Endothelial cell of umbilical vein (primary cell): ENCODE results near the gene CAMK2D. TPM values are rescaled to one million over a fixed set of nuclear protein-coding genes. Genes with fewer than 3 reads are reported as not detected.

Source experiments
- BruUV-seq: library from RNA; stranded (reverse); fragments of 400-500 nt; replicated peaks from 2 replicates; lab custom pipeline; 2021; lab: Mats Ljungman, UMichigan
- CTCF ChIA-PET: fragments of 300-600, 350-600 bp; sonication (Branson Sonifier 250); formaldehyde crosslinking; loops from one replicate; lab custom pipeline; 2021; ENCODE audit warnings: antibody characterized with exemption, inconsistent platforms; lab: Charles Lee
- POLR2A ChIA-PET: fragments of 300-600, 350-600 bp; sonication (Branson Sonifier 250); formaldehyde crosslinking; loops from one replicate; lab custom pipeline; 2021; ENCODE audit warnings: antibody characterized with exemption, inconsistent platforms; lab: Charles Lee
- DNase-seq: peaks from one replicate; pipeline ENCODE4 v3.0.0-alpha.2; 2011; ENCODE audit warnings: low read depth, low spot score
- FAIRE-seq: peaks from 2 replicates; lab custom pipeline; 2011; peaks lifted over from hg19 to GRCh38; lab: Jason Lieb, UNC
- H2AFZ ChIP-seq: 2 replicates; pipeline ENCODE4 v1.6.0; 2012; ENCODE audit warnings: low read depth, low read length, control low read depth, inconsistent platforms
- H3K27ac ChIP-seq: 2 replicates; pipeline ENCODE4 v1.5.1; 2011; ENCODE audit warnings: low read depth, mild to moderate bottlenecking, control low read depth, low read length, moderate library complexity; ENCODE audit not compliant: insufficient read depth
- H3K27me3 ChIP-seq, 2 experiments: 2 replicates each; pipeline versions ENCODE4 v1.6.0 to v1.6.1; 2011; ENCODE audit warnings: low read length in 2 of 2, mixed read lengths in 1 of 2; ENCODE audit not compliant: control insufficient read depth in 2 of 2, insufficient read depth in 2 of 2
- H3K36me3 ChIP-seq, 2 experiments: 2 replicates in 1 of 2; 3 replicates in 1 of 2; pipeline ENCODE4 v1.5.1; 2011; ENCODE audit warnings: low read length in 2 of 2, mild to moderate bottlenecking in 1 of 2, moderate library complexity in 1 of 2; ENCODE audit not compliant: control insufficient read depth in 2 of 2, insufficient read depth in 2 of 2; ENCODE audit errors: extremely low read depth in 1 of 2
- H3K4me1 ChIP-seq: 3 replicates; pipeline ENCODE4 v1.5.1; 2011; ENCODE audit warnings: mild to moderate bottlenecking, low read length; ENCODE audit not compliant: control insufficient read depth, insufficient read depth; ENCODE audit errors: extremely low read depth
- H3K4me2 ChIP-seq: 2 replicates; pipeline ENCODE4 v1.6.1; 2011; ENCODE audit warnings: low read length, control low read depth, mixed read lengths; ENCODE audit not compliant: insufficient read depth
- H3K4me3 ChIP-seq, 3 experiments: fragments of 200-600 bp in 1 of 3; sonication (generic), shearing (Covaris generic) in 1 of 3; replicated peaks in 1 of 3; 2 replicates each; pipeline ENCODE4 v1.5.1; 2011 to 2016; ENCODE audit warnings: control low read depth in 3 of 3, low read length in 3 of 3, mild to moderate bottlenecking in 2 of 3, inconsistent platforms in 1 of 3, low read depth in 1 of 3, moderate library complexity in 1 of 3; ENCODE audit not compliant: insufficient read depth in 1 of 3
- H3K79me2 ChIP-seq: 2 replicates; pipeline ENCODE4 v1.6.0; 2012; ENCODE audit warnings: low read length, inconsistent platforms; ENCODE audit not compliant: control insufficient read depth, insufficient read depth
- H3K9ac ChIP-seq: replicated peaks from 2 replicates; pipeline ENCODE3; 2011; ENCODE audit warnings: low read length, control low read depth; ENCODE audit not compliant: insufficient read depth; ENCODE audit errors: extremely low read depth
- H3K9me1 ChIP-seq: replicated peaks from 3 replicates; pipeline ENCODE4 v1.6.0; 2011; ENCODE audit warnings: mild to moderate bottlenecking, low read length; ENCODE audit not compliant: control insufficient read depth, insufficient read depth; ENCODE audit errors: extremely low read depth
- H3K9me3 ChIP-seq: replicated peaks from 2 replicates; pipeline ENCODE4 v1.5.1; 2012; ENCODE audit warnings: low read length, inconsistent platforms; ENCODE audit not compliant: control insufficient read depth, insufficient read depth
- H4K20me1 ChIP-seq: replicated peaks from 2 replicates; pipeline ENCODE3; 2011; ENCODE audit warnings: mild to moderate bottlenecking, low read length; ENCODE audit not compliant: control insufficient read depth, insufficient read depth; ENCODE audit errors: extremely low read depth
- CTCF ChIP-seq, 2 donors: IDR thresholded peaks; 1 replicate in 1 of 2; 2 replicates in 1 of 2; pipeline ENCODE4 v1.5.1; 2011; ENCODE audit warnings: low read length in 2 of 2, mild to moderate bottlenecking in 2 of 2, moderate library complexity in 2 of 2, control low read depth in 1 of 2, inconsistent platforms in 1 of 2, low read depth in 1 of 2; ENCODE audit not compliant: insufficient read depth in 1 of 2; ENCODE audit errors: extremely low read depth in 1 of 2
- EZH2 ChIP-seq: IDR thresholded peaks from 2 replicates; pipeline ENCODE4 v1.6.1; 2012; ENCODE audit warnings: borderline replicate concordance, low read depth, mild to moderate bottlenecking, moderate library complexity, low read length, inconsistent platforms; ENCODE audit not compliant: severe bottlenecking
- FOS ChIP-seq: IDR thresholded peaks from 2 replicates; pipeline ENCODE4 v1.6.1; 2011; ENCODE audit warnings: mild to moderate bottlenecking, low read length, moderate library complexity, borderline replicate concordance; ENCODE audit not compliant: insufficient read depth
- GATA2 ChIP-seq: IDR thresholded peaks from 2 replicates; pipeline ENCODE4 v1.7.0; 2011; ENCODE audit warnings: low read depth, mild to moderate bottlenecking, moderate library complexity, mixed read lengths, low read length; ENCODE audit not compliant: insufficient read length, insufficient read depth
- JUN ChIP-seq: IDR thresholded peaks from 2 replicates; pipeline ENCODE4 v1.6.1; 2011; ENCODE audit warnings: borderline replicate concordance, low read depth; ENCODE audit not compliant: insufficient read length, insufficient read depth
- MAX ChIP-seq: IDR thresholded peaks from 2 replicates; pipeline ENCODE4 v1.6.1; 2011; ENCODE audit not compliant: insufficient read depth, insufficient read length
- MYC ChIP-seq: IDR thresholded peaks from one replicate; pipeline ENCODE4 v1.6.1; 2011; ENCODE audit warnings: mild to moderate bottlenecking, low read depth, low read length
- POLR2A ChIP-seq: IDR thresholded peaks from 2 replicates; pipeline ENCODE4 v1.6.1; 2012; ENCODE audit warnings: low read depth, mild to moderate bottlenecking, control low read depth, low read length
- POLR2AphosphoS5 ChIP-seq: IDR thresholded peaks from 2 replicates; pipeline ENCODE4 v1.6.1; 2012; ENCODE audit warnings: low read depth, mild to moderate bottlenecking, control low read depth, low read length, moderate library complexity; ENCODE audit not compliant: insufficient read depth
- dilution Hi-C: fragments of 300-500 bp; cut with MboI; formaldehyde crosslinking; loops from one replicate; pipeline ENCODE4 v1.15.0; 2019; ENCODE audit warnings: low sequenced_read_pairs; ENCODE audit not compliant: extremely low pct_ligation_motif_present
- intact Hi-C: fragments of 100-400 bp; cut with micrococcal nuclease; formaldehyde crosslinking; loops from one replicate; pipeline ENCODE4 v1.10.0; 2022
- polyA plus RNA-seq, 4 experiments: library from polyadenylated mRNA; depleted of rRNA in 3 of 4; stranded (reverse) in 3 of 4; unstranded in 1 of 4; fragments of >200 nt; gene quantifications; 2 replicates each; pipeline versions ENCODE4 v1.2.1 to v1.2.3, GENCODE V29; 2011 to 2012; ENCODE audit warnings: missing spikeins in 1 of 4
- total RNA-seq: library from RNA; stranded (reverse); gene quantifications from 2 replicates; pipeline ENCODE4 v1.2.3, GENCODE V29; 2021

Gene CAMK2D
- total and polyA plus RNA-seq, 2 donors (not counting 3 experiments of a cell fraction or from before 2014, with no cell fraction given): 10.4 to 30.7 TPM

- CTCF ChIA-PET: no interaction called here
- Histone ChIP-seq H3K4me2 (no peak overlapping the region), H3K9ac (no peak overlapping the region), H2AFZ (no peak overlapping the region), H3K9me3 (no peaks in the 10 kb centered on the region), H3K36me3 (peaks cover 0 to 5% of the 10 kb centered on the region in 2 experiments), H4K20me1 (no peaks in the 10 kb centered on the region), H3K27ac (no peak overlapping the region), H3K79me2 (no peaks in the 10 kb centered on the region), H3K4me3 (no peak overlapping the region), H3K4me1 (no peaks in the 10 kb centered on the region), H3K27me3 (no peaks in the 10 kb centered on the region), H3K9me1 (no peaks in the 10 kb centered on the region)
- POLR2A ChIA-PET: no interaction called here
- intact Hi-C loops (no loop called here), dilution Hi-C loops (no loop called here)
- TF ChIP-seq GATA2: no peak
- no peak for FAIRE-seq
- no peak for DNase-seq
- no TSS peak for BruUV-seq
Measured at GRCh38 chr4:113502906-113503305, 258.6 kb downstream of the CAMK2D start.

GRCh38 chr4:113502476-113502875 is 259.1 kb downstream of the CAMK2D start:
- no peaks in the 10 kb centered on the region for H3K9me3 ChIP-seq
- DNase-seq: no peak
- no peaks in the 10 kb centered on the region for H3K9me1 ChIP-seq
- no peaks in the 10 kb centered on the region for H3K79me2 ChIP-seq
- POLR2A ChIA-PET: no interaction called here
- no peak overlapping the region for H2AFZ ChIP-seq
- no peaks in the 10 kb centered on the region for H3K4me1 ChIP-seq
- H3K9ac ChIP-seq: no peak overlapping the region
- no peak overlapping the region for H3K27ac ChIP-seq
- TF ChIP-seq FOS (no peak), CTCF (IDR thresholded peaks at IDR 0.05; ENCODE audit: extremely low read depth in 1 of 2, insufficient read depth in 1 of 2, low read depth in 1 of 2, low read length in 2 of 2) (no peak), MAX (no peak), EZH2 (no peak), JUN (no peak), MYC (no peak), POLR2A (no peak), POLR2AphosphoS5 (no peak), GATA2 (no peak)
- peaks cover 0 to 5% of the 10 kb centered on the region in 2 experiments for H3K36me3 ChIP-seq
- no peak overlapping the region for H3K4me3 ChIP-seq
- H4K20me1 ChIP-seq: no peaks in the 10 kb centered on the region
- CTCF ChIA-PET: no interaction called here
- BruUV-seq: no TSS peak
- FAIRE-seq: no peak
- intact Hi-C loops: no loop called here
- no peaks in the 10 kb centered on the region for H3K27me3 ChIP-seq
- dilution Hi-C loops: no loop called here
- no peak overlapping the region for H3K4me2 ChIP-seq
